ENCODE results near the gene PDZD8. TPM values are rescaled to one million over a fixed set of nuclear protein-coding genes. Genes with fewer than 3 reads are reported as not detected.

Gene PDZD8
- total RNA-seq, 4 donors from 2014 or later, result 15.9 to 25.0 (median 18.1) TPM

DNA sequence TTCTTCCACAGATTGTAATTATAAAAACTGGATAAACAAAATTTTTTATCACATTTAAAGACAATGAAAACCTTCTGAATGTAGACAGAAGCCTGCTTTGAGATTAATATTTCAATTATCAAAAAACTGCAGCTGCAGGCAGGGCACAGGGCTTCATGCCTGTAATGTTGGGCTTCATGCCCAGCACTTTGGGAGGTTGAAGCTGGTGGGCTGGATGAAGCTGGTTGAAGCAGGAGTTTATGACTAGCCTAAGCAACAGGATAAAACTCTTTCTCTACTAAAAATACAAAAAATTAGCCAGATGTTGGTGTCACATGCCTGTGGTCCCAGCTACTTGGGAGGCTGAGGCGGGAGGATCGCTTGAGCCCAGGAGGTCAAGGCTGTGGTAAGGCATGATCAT, 41.2 kb downstream of the PDZD8 start:
- in situ Hi-C loops (cut with MboI; ENCODE audit: low sequenced_read_pairs in 4 of 4), result no loop called here
- Histone ChIP-seq H3K27ac (no peak overlapping the region), H3K4me1 (no peaks in the 10 kb centered on the region), H3K4me3 (no peak overlapping the region), H3K27me3 (no peaks in the 10 kb centered on the region), H3K9me3 (no peaks in the 10 kb centered on the region), H3K36me3 (no peaks in the 10 kb centered on the region)
- TF ChIP-seq CTCF (IDR thresholded peaks at IDR 0.05 in 4 of 5, conservative IDR thresholded peaks at IDR 0.05 in 1 of 5) (no peak), POLR2A (IDR thresholded peaks at IDR 0.05) (no peak)
- no peak for ATAC-seq
- DNase-seq, result no peak
- intact Hi-C loops (cut with DNase I; ENCODE audit: low total_unique reads), result no loop called here

DNA sequence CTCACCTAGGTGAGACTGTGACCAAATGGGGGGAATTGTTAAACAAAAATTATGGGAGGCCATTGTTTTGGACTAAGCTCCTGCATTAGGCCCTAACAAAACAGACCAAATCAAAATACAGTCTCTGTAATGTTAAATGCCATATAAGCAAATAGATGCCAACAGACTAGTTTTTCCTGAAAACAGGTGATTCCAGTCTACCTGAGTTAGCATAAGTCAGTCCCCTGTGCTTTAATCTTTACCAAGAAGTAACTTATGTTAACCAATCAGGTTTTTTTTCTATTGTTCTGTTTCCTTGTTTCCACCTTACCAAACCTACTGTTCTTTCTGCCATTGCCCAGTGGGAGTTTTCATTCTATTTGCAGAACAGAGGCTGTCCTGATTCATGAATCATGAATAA, 48.0 kb downstream of the PDZD8 start:
- intact Hi-C loops (cut with DNase I; ENCODE audit: low total_unique reads) (no loop called here), in situ Hi-C loops (cut with MboI; ENCODE audit: low sequenced_read_pairs in 4 of 4) (no loop called here)
- Histone ChIP-seq H3K9me3 (no peaks in the 10 kb centered on the region), H3K27me3 (no peaks in the 10 kb centered on the region), H3K4me1 (peaks cover 0 to 10% of the 10 kb centered on the region in 2 donors), H3K27ac (no peak overlapping the region), H3K4me3 (no peak overlapping the region), H3K36me3 (no peaks in the 10 kb centered on the region)
- ATAC-seq (no peak), DNase-seq (no peak)
- TF ChIP-seq POLR2A (IDR thresholded peaks at IDR 0.05) (no peak), CTCF (IDR thresholded peaks at IDR 0.05 in 4 of 5, conservative IDR thresholded peaks at IDR 0.05 in 1 of 5) (no peak)

DNA sequence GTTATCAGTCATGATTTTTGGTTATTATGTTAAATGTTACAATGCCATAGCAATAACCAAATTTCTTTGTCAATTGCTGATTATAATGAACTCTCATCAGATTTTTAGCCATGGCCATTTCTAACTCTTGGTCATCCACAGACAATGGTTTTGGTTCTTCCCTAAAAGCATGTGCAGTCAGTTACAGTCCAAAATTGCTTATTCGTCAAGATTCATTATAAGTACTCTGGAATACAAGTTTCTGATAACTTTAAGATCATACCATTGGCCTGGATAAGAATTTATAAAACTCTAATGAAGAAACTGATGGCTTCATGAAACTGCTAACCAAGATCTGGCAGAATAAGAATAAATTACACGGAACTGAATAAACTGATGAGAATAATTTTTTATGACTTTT, 50.9 kb downstream of the PDZD8 start:
- intact Hi-C loops (cut with DNase I; ENCODE audit: low total_unique reads), result no loop called here
- ATAC-seq, result no peak
- in situ Hi-C loops (cut with MboI; ENCODE audit: low sequenced_read_pairs in 4 of 4), result no loop called here

GRCh38 chr10:117322260-117322659, 53.0 kb downstream of the PDZD8 start:
- H3K27me3 ChIP-seq, result no peaks in the 10 kb centered on the region
- no peak for DNase-seq
- H3K9me3 ChIP-seq, result no peaks in the 10 kb centered on the region
- H3K36me3 ChIP-seq, result no peaks in the 10 kb centered on the region
- TF ChIP-seq POLR2A (IDR thresholded peaks at IDR 0.05) (no peak), CTCF (IDR thresholded peaks at IDR 0.05 in 4 of 5, conservative IDR thresholded peaks at IDR 0.05 in 1 of 5) (no peak)
- no peak overlapping the region for H3K27ac ChIP-seq
- ATAC-seq, result no peak
- peaks cover 0 to under 1% of the 10 kb centered on the region in 2 donors for H3K4me1 ChIP-seq
- intact Hi-C loops (cut with DNase I; ENCODE audit: low total_unique reads) (no loop called here), in situ Hi-C loops (cut with MboI; ENCODE audit: low sequenced_read_pairs in 4 of 4) (no loop called here)
- no peak overlapping the region for H3K4me3 ChIP-seq

More for the DNA sequence above, 50.9 kb downstream of the PDZD8 start:
- TF ChIP-seq CTCF (IDR thresholded peaks at IDR 0.05 in 4 of 5, conservative IDR thresholded peaks at IDR 0.05 in 1 of 5), result no peak
- TF ChIP-seq POLR2A (IDR thresholded peaks at IDR 0.05), result no peak
- Histone ChIP-seq H3K4me3 (no peak overlapping the region), H3K9me3 (no peaks in the 10 kb centered on the region), H3K27ac (no peak overlapping the region), H3K4me1 (peaks cover 0 to 10% of the 10 kb centered on the region in 2 donors), H3K36me3 (no peaks in the 10 kb centered on the region), H3K27me3 (no peaks in the 10 kb centered on the region)
- DNase-seq, result no peak

DNA sequence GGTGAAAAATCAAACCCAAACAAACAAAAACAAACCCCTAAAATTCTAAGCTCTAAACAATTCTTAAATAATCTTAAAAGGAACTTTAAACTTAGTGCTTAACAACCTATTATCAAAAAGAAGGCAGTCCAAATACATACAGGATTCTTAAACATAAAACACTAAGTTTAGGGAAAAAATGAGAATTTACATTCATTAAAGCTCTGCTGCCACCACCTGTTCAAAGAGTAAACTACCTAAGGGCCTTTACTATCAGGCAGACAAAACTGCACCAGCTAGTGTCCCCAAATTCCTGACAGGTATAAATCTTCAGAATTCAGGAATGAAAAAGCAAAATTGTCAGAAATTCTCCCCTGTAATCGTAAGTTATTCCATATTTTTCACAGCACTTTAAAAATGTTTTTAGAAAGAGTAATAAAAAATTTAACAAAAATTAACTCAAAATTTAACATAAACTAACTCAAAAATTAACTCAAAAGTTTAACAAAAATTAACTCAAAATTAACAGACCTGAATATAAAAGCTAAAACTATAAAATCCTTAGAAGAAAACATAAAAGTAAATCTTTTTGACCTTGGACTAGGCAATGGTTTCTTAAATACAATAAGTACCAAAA, 55.1 kb downstream of the PDZD8 start:
- Histone ChIP-seq H3K27ac (no peak overlapping the region), H3K9me3 (no peaks in the 10 kb centered on the region), H3K4me1 (no peaks in the 10 kb centered on the region), H3K4me3 (no peak overlapping the region), H3K36me3 (no peaks in the 10 kb centered on the region), H3K27me3 (no peaks in the 10 kb centered on the region)
- DNase-seq, result no peak
- intact Hi-C loops (cut with DNase I; ENCODE audit: low total_unique reads) (no loop called here), in situ Hi-C loops (cut with MboI; ENCODE audit: low sequenced_read_pairs in 4 of 4) (no loop called here)
- TF ChIP-seq CTCF (IDR thresholded peaks at IDR 0.05 in 4 of 5, conservative IDR thresholded peaks at IDR 0.05 in 1 of 5) (peak in 1 of 5 experiments; percentile 18), POLR2A (IDR thresholded peaks at IDR 0.05) (no peak)
- ATAC-seq, result no peak
